HG03469 (cell line): Measurements from ENCODE around the gene TRIM40.

Experiments
- ATAC-seq: cut with Tn5 transposase; IDR thresholded peaks from one replicate; pipeline ENCODE4 v1.9.1; 2021; ENCODE audit warnings: mild to moderate bottlenecking, moderate library complexity, moderate number of reproducible peaks; ENCODE audit not compliant: unreplicated experiment

Gene TRIM40

GRCh38 chr6:30194797-30195690, 59.1 kb downstream of the TRIM40 start:
- ATAC-seq, result no peak

GRCh38 chr6:30195951-30196350, 60.0 kb downstream of the TRIM40 start:
- ATAC-seq, result no peak

GRCh38 chr6:30196376-30196775, 60.4 kb downstream of the TRIM40 start:
- no peak for ATAC-seq
